ENCODE measurements around the gene SAMD4A.

Gene SAMD4A

GRCh38 chr14:54632452-54632851, 65.5 kb downstream of the SAMD4A start:
- no peak for DNase-seq (ENCODE audit: low spot score)

GRCh38 chr14:54633076-54633475, 66.1 kb downstream of the SAMD4A start:
- no peak for DNase-seq (ENCODE audit: low spot score)

- no peak for DNase-seq (ENCODE audit: low spot score)
Measured at GRCh38 chr14:54637270-54638134, 70.6 kb downstream of the SAMD4A start.

DNA sequence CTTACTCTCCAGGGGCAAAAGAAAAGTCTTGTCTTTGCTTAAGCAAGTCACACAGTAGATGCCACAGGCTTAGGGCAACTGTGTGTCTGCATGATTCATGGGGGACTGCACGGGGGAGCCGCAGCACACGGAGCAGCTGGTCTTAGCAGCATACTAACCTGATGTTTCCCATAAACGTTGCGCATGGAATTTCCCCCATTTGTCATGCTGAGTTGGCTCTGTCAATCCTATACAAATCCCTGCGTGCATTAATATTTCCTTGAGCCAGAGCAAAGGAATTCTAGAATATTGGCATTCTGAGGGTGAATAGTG, 71.2 kb downstream of the SAMD4A start:
- no peak for DNase-seq (ENCODE audit: low spot score)

DNA sequence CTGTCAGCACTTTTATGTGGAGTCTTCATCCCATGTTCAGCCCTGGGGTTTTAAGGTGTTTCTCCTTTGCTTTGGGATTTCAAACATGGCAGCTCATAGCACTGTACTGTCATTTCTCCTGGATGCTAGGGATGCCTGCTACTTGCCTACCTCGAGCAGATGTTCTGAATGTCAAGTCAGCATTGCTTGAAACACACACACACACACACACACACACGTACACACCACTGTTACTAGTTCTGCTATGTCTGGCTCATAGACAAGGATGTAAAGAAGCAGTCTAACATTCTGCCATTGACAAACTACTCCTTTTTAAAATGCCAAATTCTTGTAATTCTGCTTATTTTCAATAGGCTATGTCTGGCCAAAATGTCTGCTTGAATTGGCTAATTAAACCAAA, 72.7 kb downstream of the SAMD4A start:
- no peak for DNase-seq (ENCODE audit: low spot score)

- DNase-seq (ENCODE audit: low spot score): no peak
Measured at GRCh38 chr14:54640506-54640905, 73.6 kb downstream of the SAMD4A start.

DNA sequence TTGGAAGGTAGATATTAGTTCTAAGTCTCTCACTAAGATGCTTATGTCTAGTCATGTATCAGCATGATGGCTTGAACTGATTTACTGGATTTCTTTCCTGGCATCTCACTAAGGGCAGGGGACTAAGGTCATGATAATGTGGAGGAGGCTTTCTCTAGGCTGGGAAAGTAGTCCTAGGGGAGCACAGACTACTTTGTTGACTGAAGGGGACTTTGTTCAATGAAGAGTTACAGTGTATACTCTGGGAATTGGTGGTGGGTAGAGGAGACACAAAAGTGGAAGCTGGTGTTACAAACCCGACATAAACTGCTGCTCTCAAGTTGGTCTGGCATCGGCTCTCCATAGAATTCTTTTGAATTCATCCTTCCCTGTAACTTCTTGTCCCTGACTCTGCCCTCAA, 75.2 kb downstream of the SAMD4A start:
- DNase-seq (ENCODE audit: low spot score): no peak

- no peak for DNase-seq (ENCODE audit: low spot score)
Measured at GRCh38 chr14:54642801-54643695, 76.1 kb downstream of the SAMD4A start.

- DNase-seq (ENCODE audit: low spot score): no peak
Measured at GRCh38 chr14:54643696-54644176, 76.8 kb downstream of the SAMD4A start.

GRCh38 chr14:54645639-54646038, 78.7 kb downstream of the SAMD4A start:
- DNase-seq (ENCODE audit: low spot score): no peak

DNA sequence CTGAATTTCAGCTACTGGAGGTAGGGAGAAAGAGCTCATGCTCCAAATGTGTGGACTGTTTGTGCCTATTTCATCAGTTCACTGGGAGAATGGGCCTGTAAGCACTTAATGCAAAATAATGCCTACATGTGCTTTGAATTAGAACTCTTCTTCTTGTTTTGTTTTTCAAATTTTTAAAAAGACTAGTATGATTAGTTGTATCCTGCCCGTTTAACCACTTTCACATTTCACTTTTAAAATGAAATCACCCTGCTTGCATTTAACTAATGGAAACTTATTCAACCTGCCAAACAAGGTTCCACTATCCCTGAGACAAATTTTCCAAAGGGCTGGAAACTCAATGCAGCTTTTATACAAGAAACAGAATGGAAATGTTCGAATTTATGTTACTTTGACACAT, 79.7 kb downstream of the SAMD4A start:
- no peak for DNase-seq (ENCODE audit: low spot score)

DNA sequence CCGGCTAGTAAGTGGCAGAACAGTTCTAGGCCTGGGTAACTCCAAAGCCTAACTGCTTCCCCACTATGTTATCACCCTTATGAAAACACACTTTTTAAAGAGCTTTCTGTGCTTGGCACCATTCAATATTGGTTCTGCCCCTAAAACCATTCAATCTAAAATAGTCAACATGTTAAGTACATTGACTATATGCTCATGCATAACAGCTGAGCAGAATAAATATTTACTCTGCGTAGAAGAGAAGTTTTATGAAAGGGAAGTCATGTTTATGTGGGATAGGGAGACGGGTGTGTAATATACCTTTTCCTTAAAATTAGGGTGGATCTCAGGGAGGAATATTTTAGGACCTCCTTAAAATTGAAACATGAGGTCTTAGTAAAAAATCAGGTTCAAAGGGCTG, 80.5 kb downstream of the SAMD4A start:
- no peak for DNase-seq (ENCODE audit: low spot score)

DNA sequence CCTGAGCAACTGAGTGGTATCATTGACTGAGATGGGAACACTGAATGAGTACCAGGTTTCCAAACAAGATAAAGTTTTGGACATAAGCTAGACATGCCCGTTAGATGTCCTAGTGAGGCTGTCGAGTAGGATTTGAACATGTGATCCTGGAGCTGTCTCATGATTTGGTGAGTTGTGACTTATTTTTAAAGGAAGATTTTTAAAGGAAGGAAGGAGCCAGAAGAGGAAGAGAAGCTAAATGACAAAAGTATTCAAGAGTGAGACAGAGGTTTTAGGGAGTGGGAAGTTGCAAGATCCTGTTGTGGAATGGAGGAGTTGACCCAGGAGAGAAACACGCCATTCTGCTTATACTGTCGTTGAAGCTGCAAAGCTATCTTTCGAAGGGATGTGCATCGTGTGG, 82.1 kb downstream of the SAMD4A start:
- no peak for DNase-seq (ENCODE audit: low spot score)

- no peak for DNase-seq (ENCODE audit: low spot score)
Measured at GRCh38 chr14:54650331-54650958, 83.5 kb downstream of the SAMD4A start.

- no peak for DNase-seq (ENCODE audit: low spot score)
Measured at GRCh38 chr14:54650959-54651351, 84.0 kb downstream of the SAMD4A start.

- DNase-seq (ENCODE audit: low spot score): no peak
Measured at GRCh38 chr14:54651649-54652048, 84.7 kb downstream of the SAMD4A start.

- DNase-seq (ENCODE audit: low spot score): no peak
Measured at GRCh38 chr14:54652188-54652587, 85.3 kb downstream of the SAMD4A start.

- DNase-seq (ENCODE audit: low spot score): no peak
Measured at GRCh38 chr14:54652605-54653052, 85.7 kb downstream of the SAMD4A start.

GRCh38 chr14:54653712-54654469, 87.0 kb downstream of the SAMD4A start:
- DNase-seq (ENCODE audit: low spot score): no peak

DNA sequence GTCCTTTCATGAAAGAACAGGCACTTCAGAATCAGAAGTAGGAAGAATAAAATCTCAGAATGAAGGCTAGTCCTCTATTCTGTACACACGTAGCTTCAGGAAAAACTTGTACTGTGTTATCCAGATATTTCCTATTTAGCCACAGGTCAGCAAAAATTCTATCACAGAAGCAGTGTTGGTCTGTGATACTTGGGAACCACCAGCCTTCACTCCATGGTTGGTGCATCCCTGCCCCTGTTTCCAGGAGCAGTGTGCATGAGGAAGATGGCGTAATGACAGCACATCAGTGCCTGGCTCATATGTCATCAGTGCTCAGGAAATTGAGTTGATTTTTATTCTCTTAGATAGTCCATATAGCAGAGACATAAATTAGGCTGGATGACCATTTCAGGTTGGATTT, 87.7 kb downstream of the SAMD4A start:
- no peak for DNase-seq (ENCODE audit: low spot score)

GRCh38 chr14:54658836-54659235, 91.9 kb downstream of the SAMD4A start:
- no peak for DNase-seq (ENCODE audit: low spot score)

GRCh38 chr14:54659365-54659764, 92.4 kb downstream of the SAMD4A start:
- DNase-seq (ENCODE audit: low spot score): no peak

All from D341Med (cell line).